GM19328 (cell line): ENCODE data around the gene MAP2K6.

Experiments
- ATAC-seq: cut with Tn5 transposase; IDR thresholded peaks from one replicate; pipeline ENCODE4 v1.9.1; 2021; ENCODE audit warnings: mild to moderate bottlenecking, moderate library complexity; ENCODE audit not compliant: unreplicated experiment

The MAP2K6 gene

GRCh38 chr17:69414408-69415274 is at the start of gene MAP2K6:
MAP2K6 (plus strand) TSS chr17:69414697; CDS start chr17:69414985, 288 bp downstream.
- peak; percentile 96 for ATAC-seq

- peak; percentile 86 for ATAC-seq
Observed at GRCh38 chr17:69367298-69367697, 47.2 kb upstream of the MAP2K6 start.

- ATAC-seq: no peak
Observed at GRCh38 chr17:69373069-69373468, 41.4 kb upstream of the MAP2K6 start.

GRCh38 chr17:69375229-69375628 is 39.3 kb upstream of the MAP2K6 start:
- no peak for ATAC-seq

- ATAC-seq: no peak
Observed at GRCh38 chr17:69388822-69389442, 25.6 kb upstream of the MAP2K6 start.

GRCh38 chr17:69390795-69391501 is 23.5 kb upstream of the MAP2K6 start:
- no peak for ATAC-seq

GRCh38 chr17:69401251-69401650 is 13.2 kb upstream of the MAP2K6 start:
- no peak for ATAC-seq

GRCh38 chr17:69402052-69402451 is 12.4 kb upstream of the MAP2K6 start:
- no peak for ATAC-seq

- no peak for ATAC-seq
Observed at GRCh38 chr17:69404399-69404798, 10.1 kb upstream of the MAP2K6 start.

GRCh38 chr17:69405096-69405495 is 9.4 kb upstream of the MAP2K6 start:
- ATAC-seq: no peak

- ATAC-seq: no peak
Observed at GRCh38 chr17:69406941-69407340, 7.6 kb upstream of the MAP2K6 start.

- ATAC-seq: no peak
Observed at GRCh38 chr17:69407759-69408158, 6.7 kb upstream of the MAP2K6 start.

GRCh38 chr17:69410671-69411070 is 3.8 kb upstream of the MAP2K6 start:
- ATAC-seq: no peak

GRCh38 chr17:69411766-69412165 is 2.7 kb upstream of the MAP2K6 start:
- no peak for ATAC-seq

- no peak for ATAC-seq
Observed at GRCh38 chr17:69412251-69412671, 2.2 kb upstream of the MAP2K6 start.

- no peak for ATAC-seq
Observed at GRCh38 chr17:69415431-69415830, 934 bp downstream of the MAP2K6 start.

GRCh38 chr17:69417545-69418483 is 3.3 kb downstream of the MAP2K6 start:
- no peak for ATAC-seq

GRCh38 chr17:69418535-69418934 is 4.0 kb downstream of the MAP2K6 start:
- no peak for ATAC-seq

- ATAC-seq: no peak
Observed at GRCh38 chr17:69423450-69423849, 9.0 kb downstream of the MAP2K6 start.

GRCh38 chr17:69424287-69425041 is 10.0 kb downstream of the MAP2K6 start:
- ATAC-seq: no peak
